MM.1S (cell line): ENCODE data around the gene EYA2.

ENCODE experiments used
- DNase-seq: peaks from one replicate; pipeline ENCODE4 v3.0.0-alpha.2; 2015
- H2AFZ ChIP-seq: fragments of 300-600 bp; sonication (generic); 2 replicates; pipeline ENCODE4 v1.6.0; 2016; ENCODE audit warnings: antibody characterized with exemption, low read length
- H3F3A ChIP-seq: fragments of 300-600 bp; sonication (generic); 2 replicates; pipeline ENCODE4 v1.6.1; 2016; ENCODE audit warnings: mild to moderate bottlenecking, antibody characterized with exemption, low read length, moderate library complexity, mixed read lengths; ENCODE audit not compliant: insufficient read depth
- H3K27ac ChIP-seq: fragments of 300-600 bp; sonication (generic); 2 replicates; pipeline ENCODE4 v1.5.1; 2016; ENCODE audit warnings: mild to moderate bottlenecking, low read length
- H3K27me3 ChIP-seq: fragments of 300-600 bp; sonication (generic); replicated peaks from 2 replicates; pipeline ENCODE4 v1.6.0; 2016; ENCODE audit warnings: low read length; ENCODE audit not compliant: insufficient read depth
- H3K36me3 ChIP-seq: fragments of 300-600 bp; sonication (generic); replicated peaks from 2 replicates; pipeline ENCODE4 v1.6.1; 2016; ENCODE audit warnings: mild to moderate bottlenecking, low read length, mixed read lengths; ENCODE audit not compliant: insufficient read depth
- H3K4me1 ChIP-seq: fragments of 300-600 bp; sonication (generic); 2 replicates; pipeline ENCODE4 v1.6.1; 2016; ENCODE audit warnings: low read length, mixed read lengths
- H3K4me2 ChIP-seq: fragments of 300-600 bp; sonication (generic); 2 replicates; pipeline ENCODE4 v1.6.0; 2016; ENCODE audit warnings: low read depth, low read length
- H3K4me3 ChIP-seq: fragments of 300-600 bp; sonication (generic); 2 replicates; pipeline ENCODE4 v1.5.1; 2016; ENCODE audit warnings: low read length, mixed read lengths
- H3K79me2 ChIP-seq: fragments of 300-600 bp; sonication (generic); 2 replicates; pipeline ENCODE4 v1.6.1; 2016; ENCODE audit warnings: mixed run types, low read length, mixed read lengths
- H3K9ac ChIP-seq: fragments of 300-600 bp; sonication (generic); 2 replicates; pipeline ENCODE4 v1.6.1; 2016; ENCODE audit warnings: low read length, mixed read lengths
- H3K9me2 ChIP-seq: fragments of 300-600 bp; sonication (generic); replicated peaks from 2 replicates; pipeline ENCODE4 v1.6.1; 2016; ENCODE audit warnings: mild to moderate bottlenecking, low read length, mixed read lengths; ENCODE audit not compliant: insufficient read depth
- H3K9me3 ChIP-seq: fragments of 300-600 bp; sonication (generic); replicated peaks from 2 replicates; pipeline ENCODE4 v1.6.1; 2016; ENCODE audit warnings: mild to moderate bottlenecking, low read length, mixed read lengths; ENCODE audit not compliant: insufficient read depth
- H4K20me1 ChIP-seq: fragments of 300-600 bp; sonication (generic); 2 replicates; pipeline ENCODE4 v1.6.1; 2016; ENCODE audit warnings: mild to moderate bottlenecking, low read length, moderate library complexity, mixed read lengths; ENCODE audit not compliant: insufficient read depth
- EZH2 ChIP-seq: fragments of 300-600 bp; sonication (generic); optimal IDR thresholded peaks from 2 replicates; pipeline ENCODE3; 2017; ENCODE audit warnings: low read depth, mild to moderate bottlenecking, antibody characterized with exemption, low read length, mixed read lengths
- EZH2phosphoT487 ChIP-seq: fragments of 300-600 bp; sonication (generic); IDR thresholded peaks from 2 replicates; pipeline ENCODE4 v1.6.1; 2018; ENCODE audit warnings: antibody characterized with exemption, low read length
- TF ChIP-seq, protein P1 (sequence below): fragments of 300-600 bp; sonication (generic); IDR thresholded peaks from 2 replicates; pipeline ENCODE4 v1.5.1; 2016; ENCODE audit warnings: antibody characterized with exemption, low read length, mixed read lengths

The EYA2 gene

DNA sequence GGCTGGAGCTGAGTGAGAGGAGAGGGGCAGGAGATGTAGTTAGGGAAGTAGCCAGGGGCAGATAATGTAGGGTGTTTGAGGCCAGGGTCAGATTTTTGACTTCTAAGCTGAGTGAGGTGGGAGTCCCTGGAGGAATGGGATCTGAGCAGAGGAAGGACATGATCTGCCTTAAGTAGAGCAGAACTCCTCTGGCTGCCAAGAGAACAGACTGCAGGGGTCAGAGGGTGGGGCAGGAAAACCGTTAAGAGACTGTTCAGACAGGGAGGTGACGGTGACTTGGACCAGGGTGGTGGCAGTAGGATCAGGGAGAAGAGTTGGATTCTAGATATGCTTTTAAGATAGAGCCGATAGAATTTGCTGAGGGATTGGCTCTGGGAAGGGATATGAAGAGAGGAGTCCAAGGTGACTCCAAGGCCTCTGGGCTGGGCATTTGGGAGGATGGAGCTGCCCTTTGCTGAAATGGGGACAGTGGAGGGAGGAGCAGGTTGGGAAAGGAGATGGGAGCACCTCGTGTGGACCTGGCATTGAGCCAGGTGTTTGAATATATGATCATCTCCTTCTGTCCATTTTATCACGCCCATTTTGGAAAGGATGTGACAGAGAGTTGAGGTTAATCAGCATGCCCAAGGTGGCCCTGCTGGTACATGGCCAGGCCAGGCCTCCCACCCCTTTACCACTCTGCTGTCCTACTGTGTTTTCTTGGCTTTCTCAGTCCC lies 18.8 kb downstream of the EYA2 start:
- Histone ChIP-seq H3K4me2 (no peak overlapping the region), H3F3A (no peaks in the 10 kb centered on the region), H4K20me1 (no peaks in the 10 kb centered on the region), H3K79me2 (no peaks in the 10 kb centered on the region), H3K27ac (no peak overlapping the region), H3K9me2 (no peaks in the 10 kb centered on the region), H3K27me3 (no peaks in the 10 kb centered on the region), H2AFZ (no peak overlapping the region), H3K36me3 (no peaks in the 10 kb centered on the region), H3K4me1 (no peaks in the 10 kb centered on the region), H3K9ac (no peak overlapping the region), H3K9me3 (no peaks in the 10 kb centered on the region), H3K4me3 (no peak overlapping the region)
- no peak for TF ChIP-seq EZH2
- TF ChIP-seq EZH2phosphoT487 = no peak
- TF ChIP-seq, protein P1, sequence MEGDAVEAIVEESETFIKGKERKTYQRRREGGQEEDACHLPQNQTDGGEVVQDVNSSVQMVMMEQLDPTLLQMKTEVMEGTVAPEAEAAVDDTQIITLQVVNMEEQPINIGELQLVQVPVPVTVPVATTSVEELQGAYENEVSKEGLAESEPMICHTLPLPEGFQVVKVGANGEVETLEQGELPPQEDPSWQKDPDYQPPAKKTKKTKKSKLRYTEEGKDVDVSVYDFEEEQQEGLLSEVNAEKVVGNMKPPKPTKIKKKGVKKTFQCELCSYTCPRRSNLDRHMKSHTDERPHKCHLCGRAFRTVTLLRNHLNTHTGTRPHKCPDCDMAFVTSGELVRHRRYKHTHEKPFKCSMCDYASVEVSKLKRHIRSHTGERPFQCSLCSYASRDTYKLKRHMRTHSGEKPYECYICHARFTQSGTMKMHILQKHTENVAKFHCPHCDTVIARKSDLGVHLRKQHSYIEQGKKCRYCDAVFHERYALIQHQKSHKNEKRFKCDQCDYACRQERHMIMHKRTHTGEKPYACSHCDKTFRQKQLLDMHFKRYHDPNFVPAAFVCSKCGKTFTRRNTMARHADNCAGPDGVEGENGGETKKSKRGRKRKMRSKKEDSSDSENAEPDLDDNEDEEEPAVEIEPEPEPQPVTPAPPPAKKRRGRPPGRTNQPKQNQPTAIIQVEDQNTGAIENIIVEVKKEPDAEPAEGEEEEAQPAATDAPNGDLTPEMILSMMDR = no peak
- DNase-seq = no peak

- H3K4me3 ChIP-seq = no peak overlapping the region
- H3K79me2 ChIP-seq = no peaks in the 10 kb centered on the region
- no peaks in the 10 kb centered on the region for H3K9me2 ChIP-seq
- no peak overlapping the region for H3K9ac ChIP-seq
- no peaks in the 10 kb centered on the region for H3K36me3 ChIP-seq
- no peaks in the 10 kb centered on the region for H4K20me1 ChIP-seq
- no peak overlapping the region for H3K4me2 ChIP-seq
- H3K27me3 ChIP-seq = no peaks in the 10 kb centered on the region
- no peak for DNase-seq
- TF ChIP-seq, protein P1 = no peak
- TF ChIP-seq EZH2phosphoT487 = no peak
- no peak for TF ChIP-seq EZH2
- no peaks in the 10 kb centered on the region for H3F3A ChIP-seq
- H2AFZ ChIP-seq = no peak overlapping the region
- H3K4me1 ChIP-seq = no peaks in the 10 kb centered on the region
- H3K27ac ChIP-seq = no peak overlapping the region
- no peaks in the 10 kb centered on the region for H3K9me3 ChIP-seq
Measured at GRCh38 chr20:46914789-46915379, 20.2 kb downstream of the EYA2 start.

- TF ChIP-seq, protein P1 = no peak
- no peak for TF ChIP-seq EZH2
- TF ChIP-seq EZH2phosphoT487 = no peak
Measured at GRCh38 chr20:46915575-46916257, 21.1 kb downstream of the EYA2 start.

More at GRCh38 chr20:46915575-46916257, 21.1 kb downstream of the EYA2 start:
- Histone ChIP-seq H3K79me2 (no peaks in the 10 kb centered on the region), H3K9me3 (no peaks in the 10 kb centered on the region), H3K27ac (no peak overlapping the region), H3K4me1 (no peaks in the 10 kb centered on the region), H3F3A (no peaks in the 10 kb centered on the region), H4K20me1 (no peaks in the 10 kb centered on the region), H2AFZ (no peak overlapping the region), H3K9ac (no peak overlapping the region), H3K9me2 (no peaks in the 10 kb centered on the region), H3K36me3 (no peaks in the 10 kb centered on the region), H3K27me3 (no peaks in the 10 kb centered on the region), H3K4me3 (no peak overlapping the region), H3K4me2 (no peak overlapping the region)
- no peak for DNase-seq
